ENCODE results near the gene SCD.

GRCh38 chr10:100307684-100308083 lies 39.3 kb upstream of the SCD start:
- TF ChIP-seq SOX6 (IDR thresholded peaks at IDR 0.05), result no peak
- TF ChIP-seq SOX6 (CRISPR knock-in tag; IDR thresholded peaks at IDR 0.05), result no peak
- TF ChIP-seq ELF4 (CRISPR knock-in tag; IDR thresholded peaks at IDR 0.05; ENCODE audit: borderline replicate concordance), result no peak
- TF ChIP-seq IRX3 (CRISPR knock-in tag; IDR thresholded peaks at IDR 0.05; ENCODE audit: borderline replicate concordance, low read depth), result no peak
- TF ChIP-seq FOXK2 (IDR thresholded peaks at IDR 0.05), result no peak
- TF ChIP-seq, protein P1, sequence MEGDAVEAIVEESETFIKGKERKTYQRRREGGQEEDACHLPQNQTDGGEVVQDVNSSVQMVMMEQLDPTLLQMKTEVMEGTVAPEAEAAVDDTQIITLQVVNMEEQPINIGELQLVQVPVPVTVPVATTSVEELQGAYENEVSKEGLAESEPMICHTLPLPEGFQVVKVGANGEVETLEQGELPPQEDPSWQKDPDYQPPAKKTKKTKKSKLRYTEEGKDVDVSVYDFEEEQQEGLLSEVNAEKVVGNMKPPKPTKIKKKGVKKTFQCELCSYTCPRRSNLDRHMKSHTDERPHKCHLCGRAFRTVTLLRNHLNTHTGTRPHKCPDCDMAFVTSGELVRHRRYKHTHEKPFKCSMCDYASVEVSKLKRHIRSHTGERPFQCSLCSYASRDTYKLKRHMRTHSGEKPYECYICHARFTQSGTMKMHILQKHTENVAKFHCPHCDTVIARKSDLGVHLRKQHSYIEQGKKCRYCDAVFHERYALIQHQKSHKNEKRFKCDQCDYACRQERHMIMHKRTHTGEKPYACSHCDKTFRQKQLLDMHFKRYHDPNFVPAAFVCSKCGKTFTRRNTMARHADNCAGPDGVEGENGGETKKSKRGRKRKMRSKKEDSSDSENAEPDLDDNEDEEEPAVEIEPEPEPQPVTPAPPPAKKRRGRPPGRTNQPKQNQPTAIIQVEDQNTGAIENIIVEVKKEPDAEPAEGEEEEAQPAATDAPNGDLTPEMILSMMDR (CRISPR knock-in tag; IDR thresholded peaks at IDR 0.05), result no peak
- TF ChIP-seq DPF2 (CRISPR knock-in tag; IDR thresholded peaks at IDR 0.05; ENCODE audit: borderline replicate concordance, low read depth), result no peak
- no peak for TF ChIP-seq USF2 (IDR thresholded peaks at IDR 0.05; ENCODE audit: low read depth, low read length)
- no peak for TF ChIP-seq USF2 (CRISPR knock-in tag; IDR thresholded peaks at IDR 0.05; ENCODE audit: borderline replicate concordance)
- no peak for TF ChIP-seq HMGXB4 (CRISPR knock-in tag; IDR thresholded peaks at IDR 0.05; ENCODE audit: borderline replicate concordance in 1 of 2, low read depth in 1 of 2)
- TF ChIP-seq GABPA (IDR thresholded peaks at IDR 0.05; ENCODE audit: low read depth, low read length), result no peak
- TF ChIP-seq GABPA (CRISPR knock-in tag; IDR thresholded peaks at IDR 0.05; ENCODE audit: low read depth), result no peak
- no peak for TF ChIP-seq ZNF501 (CRISPR knock-in tag; IDR thresholded peaks at IDR 0.05)
- no peak for TF ChIP-seq ZSCAN29 (CRISPR knock-in tag; conservative IDR thresholded peaks at IDR 0.05)
